Chondrocyte (in vitro differentiated cells): Measurements from ENCODE around the gene RADX. TPM values are rescaled to one million over a fixed set of nuclear protein-coding genes. Genes with fewer than 3 reads are reported as not detected.
A peak's percentile ranks its signal among the peaks of the same experiment; 100 is the strongest.

Experiments
- DNase-seq: peaks from one replicate; pipeline ENCODE4 v3.0.0; 2021; ENCODE audit warnings: mixed read lengths, low spot score
- H3K27ac Mint-ChIP-seq: one replicate; pipeline ENCODE4 v1.8.0; 2021; ENCODE audit warnings: mild to moderate bottlenecking, moderate library complexity, mixed read lengths; ENCODE audit not compliant: unreplicated experiment
- H3K27me3 Mint-ChIP-seq: 2 replicates; pipeline ENCODE4 v1.8.0; 2021; ENCODE audit warnings: low read depth, mixed read lengths
- H3K36me3 Mint-ChIP-seq: 2 replicates; pipeline ENCODE4 v1.8.0; 2021; ENCODE audit warnings: low read depth, mixed read lengths
- H3K4me1 Mint-ChIP-seq: 2 replicates; pipeline ENCODE4 v1.8.0; 2021; ENCODE audit warnings: low read depth, mild to moderate bottlenecking, mixed read lengths
- H3K4me3 Mint-ChIP-seq: one replicate; pipeline ENCODE4 v1.8.0; 2021; ENCODE audit warnings: mild to moderate bottlenecking, moderate library complexity, mixed read lengths; ENCODE audit not compliant: unreplicated experiment
- H3K9me3 Mint-ChIP-seq: 2 replicates; pipeline ENCODE4 v1.8.0; 2021; ENCODE audit warnings: low read depth, mixed read lengths
- CTCF ChIP-seq: fragments of 200-600 bp; sonication (generic); IDR thresholded peaks from 2 replicates; pipeline ENCODE4 v1.5.0; 2021; ENCODE audit warnings: antibody characterized with exemption, mild to moderate bottlenecking, moderate library complexity
- long read RNA-seq: library from polyadenylated mRNA; stranded (forward); transcript quantifications from one replicate; pipeline ENCODE4 v2.0.0, GENCODE V29; 2021
- total RNA-seq: library from RNA; stranded (reverse); gene quantifications from 3 replicates; pipeline ENCODE4 v1.2.1, GENCODE V29; 2021

Gene RADX
- 0.17 to 0.31 TPM in 2 of 3 replicates, not detected in the other for total RNA-seq
- long read RNA-seq, result 0 reads

- DNase-seq, result peak; percentile 90
- Mint-ChIP-seq H3K9me3 (peaks cover 3% of the 10 kb centered on the region), H3K4me3 (peak within 1 kb of the TSS; percentile 75), H3K36me3 (no peaks in the 10 kb centered on the region), H3K4me1 (peaks cover 7% of the 10 kb centered on the region), H3K27ac (no peak within 1 kb of the TSS), H3K27me3 (peaks cover 12% of the 10 kb centered on the region)
- TF ChIP-seq CTCF, result no peak
These were observed at the start of gene RADX for GRCh38 chrX:106611679-106612392. RADX (plus strand) TSS chrX:106611978; CDS start chrX:106612081, 103 bp downstream.

- no peaks in the 10 kb centered on the region for H3K36me3 Mint-ChIP-seq
- DNase-seq, result no peak
- peaks cover under 1% of the 10 kb centered on the region for H3K27me3 Mint-ChIP-seq
- H3K27ac Mint-ChIP-seq, result no peak overlapping the region
- no peaks in the 10 kb centered on the region for H3K4me1 Mint-ChIP-seq
- no peak for TF ChIP-seq CTCF
- H3K9me3 Mint-ChIP-seq, result no peaks in the 10 kb centered on the region
- no peak overlapping the region for H3K4me3 Mint-ChIP-seq
These were observed 46.8 kb upstream of the RADX start for GRCh38 chrX:106564986-106565385.

GRCh38 chrX:106566362-106566761 is 45.4 kb upstream of the RADX start:
- no peaks in the 10 kb centered on the region for H3K9me3 Mint-ChIP-seq
- DNase-seq, result no peak
- no peaks in the 10 kb centered on the region for H3K36me3 Mint-ChIP-seq
- H3K27ac Mint-ChIP-seq, result no peak overlapping the region
- no peaks in the 10 kb centered on the region for H3K4me1 Mint-ChIP-seq
- no peak for TF ChIP-seq CTCF
- H3K4me3 Mint-ChIP-seq, result no peak overlapping the region
- no peaks in the 10 kb centered on the region for H3K27me3 Mint-ChIP-seq

GRCh38 chrX:106581856-106582255 is 29.9 kb upstream of the RADX start:
- Mint-ChIP-seq H3K4me1 (no peaks in the 10 kb centered on the region), H3K9me3 (peaks cover 29% of the 10 kb centered on the region), H3K27ac (no peak overlapping the region), H3K27me3 (no peaks in the 10 kb centered on the region), H3K36me3 (no peaks in the 10 kb centered on the region), H3K4me3 (no peak overlapping the region)
- DNase-seq, result no peak
- no peak for TF ChIP-seq CTCF

- Mint-ChIP-seq H3K27me3 (no peaks in the 10 kb centered on the region), H3K4me3 (no peak overlapping the region), H3K4me1 (no peaks in the 10 kb centered on the region), H3K27ac (no peak overlapping the region), H3K36me3 (no peaks in the 10 kb centered on the region), H3K9me3 (peaks cover 12% of the 10 kb centered on the region)
- no peak for DNase-seq
- TF ChIP-seq CTCF, result no peak
These were observed 26.3 kb upstream of the RADX start for GRCh38 chrX:106585478-106585877.
